Uterus (tissue), 2 donors: ENCODE results near the gene F3.
"Not testable (repeated sequence)": the region's sequence is repeated elsewhere in the genome, so short reads cannot be mapped to it uniquely, and the experiment has no call there.

Source experiments
- CTCF ChIP-seq, 4 experiments: fragments of 200-600 bp in 2 of 4; fragments of 450-650 bp in 2 of 4; sonication (generic) in 2 of 4; IDR thresholded peaks; one replicate each; pipeline ENCODE4 v1.5.1; 2016 to 2019; ENCODE audit warnings: antibody characterized with exemption in 4 of 4, mild to moderate bottlenecking in 2 of 4, moderate library complexity in 1 of 4
- POLR2A ChIP-seq, 2 donors: fragments of 450-650 bp; IDR thresholded peaks; one replicate each; pipeline ENCODE4 v1.6.1; 2016; ENCODE audit warnings: antibody characterized with exemption in 2 of 2, mild to moderate bottlenecking in 1 of 2, moderate library complexity in 1 of 2

GRCh38 chr1:94570965-94571364, 29.4 kb upstream of the F3 start:
- not testable (repeated sequence) for TF ChIP-seq POLR2A, CTCF (IDR thresholded peaks at IDR 0.05)
